H9 (cell line): ENCODE results near the gene AQP2. TPM values are rescaled to one million over a fixed set of nuclear protein-coding genes. Genes with fewer than 3 reads are reported as not detected.
A peak's percentile ranks its signal among the peaks of the same experiment; 100 is the strongest.

Experiments used
- DNase-seq: peaks from one replicate; pipeline ENCODE4 v3.0.0-alpha.2; 2017
- H2AFZ ChIP-seq: one replicate; pipeline ENCODE4 v1.6.1; 2013; ENCODE audit warnings: mild to moderate bottlenecking, low read length, control low read depth, moderate library complexity
- H2AK5ac ChIP-seq: 2 replicates; pipeline ENCODE4 v1.6.1; 2013; ENCODE audit warnings: low read length, control low read depth, mixed read lengths; ENCODE audit not compliant: insufficient read length
- H2BK120ac ChIP-seq: one replicate; pipeline ENCODE4 v1.6.1; 2013; ENCODE audit warnings: low read depth, mild to moderate bottlenecking, low read length, control low read depth, inconsistent platforms; ENCODE audit not compliant: poor library complexity, severe bottlenecking
- H2BK12ac ChIP-seq: 2 replicates; pipeline ENCODE4 v1.6.1; 2013; ENCODE audit warnings: low read length, control low read depth, mixed read lengths, low read depth; ENCODE audit not compliant: insufficient read length
- H2BK15ac ChIP-seq: 2 replicates; pipeline ENCODE4 v1.6.1; 2013; ENCODE audit warnings: low read depth, low read length, control low read depth
- H2BK20ac ChIP-seq: one replicate; pipeline ENCODE4 v1.6.1; 2013; ENCODE audit warnings: low read depth, mild to moderate bottlenecking, low read length, control low read depth, inconsistent platforms; ENCODE audit not compliant: poor library complexity, severe bottlenecking
- H2BK5ac ChIP-seq: 2 replicates; pipeline ENCODE4 v1.6.1; 2013; ENCODE audit warnings: low read length, control low read depth, mixed read lengths; ENCODE audit not compliant: insufficient read length
- H3K14ac ChIP-seq: 2 replicates; pipeline ENCODE4 v1.6.1; 2013; ENCODE audit warnings: low read length, control low read depth; ENCODE audit not compliant: insufficient read depth
- H3K18ac ChIP-seq: 2 replicates; pipeline ENCODE4 v1.6.1; 2013; ENCODE audit warnings: low read depth, mild to moderate bottlenecking, mixed read lengths, low read length, control low read depth; ENCODE audit not compliant: insufficient read length
- H3K23ac ChIP-seq: 2 replicates; pipeline ENCODE4 v1.6.1; 2013; ENCODE audit warnings: low read length, control low read depth, mixed read lengths, low read depth; ENCODE audit not compliant: insufficient read length
- H3K23me2 ChIP-seq: 2 replicates; pipeline ENCODE4 v1.6.1; 2013; ENCODE audit warnings: low read depth, mild to moderate bottlenecking, mixed read lengths, low read length, control low read depth; ENCODE audit not compliant: insufficient read length, poor library complexity, severe bottlenecking
- H3K27ac ChIP-seq: 2 replicates; pipeline ENCODE4 v1.5.1; 2013; ENCODE audit warnings: low read length, control low read depth, mixed read lengths, low read depth; ENCODE audit not compliant: insufficient read length
- H3K27me3 ChIP-seq: 2 replicates; pipeline ENCODE4 v1.6.1; 2013; ENCODE audit warnings: low read length, control low read depth, inconsistent platforms; ENCODE audit not compliant: insufficient read depth
- H3K4ac ChIP-seq: 2 replicates; pipeline ENCODE4 v1.6.1; 2013; ENCODE audit warnings: low read depth, mild to moderate bottlenecking, control low read depth, inconsistent platforms, low read length, moderate library complexity
- H3K4me1 ChIP-seq: 2 replicates; pipeline ENCODE4 v1.6.1; 2013; ENCODE audit warnings: low read length, control low read depth, inconsistent platforms; ENCODE audit not compliant: insufficient read depth
- H3K4me2 ChIP-seq: 2 replicates; pipeline ENCODE4 v1.6.1; 2013; ENCODE audit warnings: low read length, control low read depth, mixed read lengths; ENCODE audit not compliant: insufficient read length, insufficient read depth
- H3K56ac ChIP-seq: 2 replicates; pipeline ENCODE4 v1.6.1; 2013; ENCODE audit warnings: low read depth, mild to moderate bottlenecking, mixed read lengths, low read length, control low read depth; ENCODE audit not compliant: insufficient read length
- H3K79me1 ChIP-seq: 2 replicates; pipeline ENCODE4 v1.6.1; 2013; ENCODE audit warnings: low read depth, mild to moderate bottlenecking, moderate library complexity, low read length, control low read depth, inconsistent platforms; ENCODE audit not compliant: insufficient read depth, poor library complexity, severe bottlenecking
- H3K79me2 ChIP-seq: 2 replicates; pipeline ENCODE4 v1.6.1; 2013; ENCODE audit warnings: low read length, control low read depth, inconsistent platforms; ENCODE audit not compliant: insufficient read depth
- H3K9ac ChIP-seq: 2 replicates; pipeline ENCODE4 v1.6.1; 2013; ENCODE audit warnings: low read length, control low read depth, mixed read lengths; ENCODE audit not compliant: insufficient read length; ENCODE audit errors: extremely low read depth
- H3K9me3 ChIP-seq: one replicate; pipeline ENCODE4 v1.6.1; 2013; ENCODE audit warnings: low read depth, low read length, inconsistent platforms; ENCODE audit not compliant: control insufficient read depth
- H3T11ph ChIP-seq: one replicate; pipeline ENCODE4 v1.6.1; 2013; ENCODE audit warnings: mild to moderate bottlenecking, low read length, control low read depth, inconsistent platforms
- H4K20me1 ChIP-seq: one replicate; pipeline ENCODE4 v1.6.1; 2013; ENCODE audit not compliant: control insufficient read depth, insufficient read length, insufficient read depth
- H4K5ac ChIP-seq: 2 replicates; pipeline ENCODE4 v1.6.1; 2013; ENCODE audit warnings: low read depth, mild to moderate bottlenecking, mixed read lengths, low read length, control low read depth; ENCODE audit not compliant: insufficient read length
- H4K8ac ChIP-seq: replicated peaks from 2 replicates; pipeline ENCODE4 v1.6.1; 2013; ENCODE audit warnings: low read length, control low read depth, mixed read lengths, low read depth; ENCODE audit not compliant: insufficient read length
- H4K91ac ChIP-seq: 2 replicates; pipeline ENCODE4 v1.6.1; 2013; ENCODE audit warnings: low read depth, mild to moderate bottlenecking, moderate library complexity, mixed read lengths, low read length, control low read depth; ENCODE audit not compliant: insufficient read length
- H3K27ac Mint-ChIP-seq, 3 experiments: 2 replicates in 2 of 3; 3 replicates in 1 of 3; pipeline ENCODE4 v1.8.0; 2020 to 2021; ENCODE audit warnings: mixed read lengths in 3 of 3, mild to moderate bottlenecking in 1 of 3, moderate library complexity in 1 of 3
- H3K27me3 Mint-ChIP-seq: 2 replicates; pipeline ENCODE4 v1.8.0; 2021; ENCODE audit warnings: low read depth, mild to moderate bottlenecking, moderate library complexity, mixed read lengths
- H3K36me3 Mint-ChIP-seq, 3 experiments: 2 replicates in 2 of 3; 3 replicates in 1 of 3; pipeline ENCODE4 v1.8.0; 2020 to 2021; ENCODE audit warnings: low read depth in 3 of 3, mixed read lengths in 3 of 3; ENCODE audit not compliant: insufficient read depth in 1 of 3
- H3K4me1 Mint-ChIP-seq, 2 experiments: 2 replicates each; pipeline ENCODE4 v1.8.0; 2020; ENCODE audit warnings: mixed read lengths in 2 of 2
- H3K4me3 Mint-ChIP-seq, 2 experiments: 2 replicates in 1 of 2; 3 replicates in 1 of 2; pipeline ENCODE4 v1.8.0; 2020 to 2021; ENCODE audit warnings: mild to moderate bottlenecking in 2 of 2, mixed read lengths in 2 of 2, moderate library complexity in 1 of 2
- H3K9me3 Mint-ChIP-seq, 2 experiments: 2 replicates in 1 of 2; 3 replicates in 1 of 2; pipeline ENCODE4 v1.8.0; 2020; ENCODE audit warnings: mild to moderate bottlenecking in 2 of 2, mixed read lengths in 2 of 2, moderate library complexity in 1 of 2
- CTCF ChIP-seq: fragments of 200-600 bp; sonication (generic); conservative IDR thresholded peaks from 3 replicates; pipeline ENCODE4 v1.8.0; 2021; ENCODE audit warnings: antibody characterized with exemption, mild to moderate bottlenecking
- WGBS: extraction: QIAGEN DNeasy Blood & Tissue Kit; methylation state at CpG from one replicate; pipeline ENCODE4 v1.1.7; 2013; ENCODE audit warnings: missing lambda C conversion rate, low lambda C conversion rate, mixed read lengths; ENCODE audit not compliant: insufficient read length; ENCODE audit errors: extremely low coverage; 5-methylcytosine and 5-hydroxymethylcytosine counted together
- total RNA-seq: library from RNA; stranded (reverse); gene quantifications from 2 replicates; pipeline ENCODE4 v1.2.1, GENCODE V29; 2021

Gene AQP2
- total RNA-seq, 1 experiment from 2014 or later, result not detected

GRCh38 chr12:49917788-49918173 is 32.8 kb upstream of the AQP2 start:
- Histone ChIP-seq H2BK5ac (no peak overlapping the region), H2AFZ (no peak overlapping the region), H4K20me1 (no peaks in the 10 kb centered on the region), H3K18ac (no peak overlapping the region), H3K9me3 (no peaks in the 10 kb centered on the region), H3K14ac (no peak overlapping the region; the same call in 1 of the 2 replicates), H3K23me2 (no peaks in the 10 kb centered on the region), H2BK120ac (no peak overlapping the region), H4K5ac (no peak overlapping the region), H3T11ph (no peak overlapping the region), H2BK15ac (no peak overlapping the region), H3K56ac (no peak overlapping the region), H4K8ac (no peak overlapping the region), H3K9ac (no peak overlapping the region), H2BK12ac (no peak overlapping the region), H4K91ac (no peak overlapping the region), H3K27ac (no peak overlapping the region), H3K4me2 (no peak overlapping the region), H3K79me2 (no peaks in the 10 kb centered on the region), H2BK20ac (no peak overlapping the region), H3K27me3 (no peaks in the 10 kb centered on the region), H3K4ac (no peak overlapping the region), H3K79me1 (no peaks in the 10 kb centered on the region), H3K23ac (no peak overlapping the region), H3K4me1 (no peaks in the 10 kb centered on the region), H2AK5ac (no peak overlapping the region)
- WGBS, result no CpG with 5 or more reads among the region's 5 CpGs
- no peak overlapping the region for H3K4me3 Mint-ChIP-seq
- TF ChIP-seq CTCF, result no peak
- H3K36me3 Mint-ChIP-seq, result no peaks in the 10 kb centered on the region
- H3K9me3 Mint-ChIP-seq, result no peaks in the 10 kb centered on the region
- peaks cover 10% of the 10 kb centered on the region for H3K27me3 Mint-ChIP-seq
- peak; percentile 25 for DNase-seq
- H3K27ac Mint-ChIP-seq, result no peak overlapping the region; a peak in 1 of 7 replicates
- H3K4me1 Mint-ChIP-seq, result peaks cover 12 to 16% of the 10 kb centered on the region in 2 experiments
